Hematopoietic multipotent progenitor cell treated with erythropoietin and hydrocortisone succinate and interleukin-3 and kit ligand, for 17 days (in vitro differentiated cells): Measurements from ENCODE around the gene OPTN.

ENCODE experiments used
- DNase-seq: peaks from one replicate; pipeline ENCODE4 v3.0.0-alpha.2; 2015; ENCODE audit warnings: low spot score

Gene OPTN

GRCh38 chr10:13184276-13184675, 84.3 kb downstream of the OPTN start:
- no peak for DNase-seq

- DNase-seq = no peak
Measured at GRCh38 chr10:13184730-13185514, 85.0 kb downstream of the OPTN start.

GRCh38 chr10:13187135-13187534, 87.2 kb downstream of the OPTN start:
- DNase-seq = no peak
